22Rv1 (cell line): ENCODE results near the gene CYP19A1.

Experiments used
- CTCF ChIP-seq: fragments of 450-650 bp; IDR thresholded peaks from 2 replicates; pipeline ENCODE4 v1.5.1; 2017; ENCODE audit warnings: mild to moderate bottlenecking
- ZFX ChIP-seq: fragments of 450-650 bp; IDR thresholded peaks from 2 replicates; pipeline ENCODE4 v1.6.1; 2017; ENCODE audit warnings: antibody characterized with exemption, borderline replicate concordance

GRCh38 chr15:51302480-51302879 lies 35.9 kb downstream of the CYP19A1 start:
- TF ChIP-seq CTCF (no peak), ZFX (no peak)
